GM21786 (cell line): Measurements from ENCODE around the gene MRPL50.

Experiments used
- ATAC-seq: cut with Tn5 transposase; IDR thresholded peaks from one replicate; pipeline ENCODE4 v1.9.1; 2021; ENCODE audit not compliant: unreplicated experiment

MRPL50 gene

GRCh38 chr9:101342595-101342994 lies 55.8 kb downstream of the MRPL50 start:
- no peak for ATAC-seq

GRCh38 chr9:101341958-101342357 lies 56.5 kb downstream of the MRPL50 start:
- no peak for ATAC-seq
